ENCODE results near the gene DSN1.
A peak's percentile ranks its signal among the peaks of the same experiment; 100 is the strongest.

The DSN1 gene

DNA sequence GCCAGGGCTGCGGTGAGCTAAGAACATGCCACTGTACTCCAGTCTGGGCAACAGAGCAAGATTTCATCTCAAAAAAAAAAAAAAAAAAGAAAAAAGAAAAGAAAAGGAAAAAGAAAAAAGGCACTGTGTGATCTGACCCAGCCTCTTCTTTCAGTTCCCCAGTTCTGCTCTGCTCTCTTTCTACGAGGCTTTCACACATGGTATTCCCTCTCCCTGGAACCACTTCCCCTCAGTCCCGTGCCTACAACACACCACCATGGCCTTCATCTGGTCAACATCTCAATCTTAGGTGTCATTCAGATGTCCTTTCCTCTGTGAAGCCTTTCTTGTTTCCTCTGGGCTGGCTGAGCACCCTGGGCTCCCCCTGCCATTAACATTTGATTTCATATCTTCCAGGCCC lies 2.3 kb upstream of the DSN1 start:
- no peak overlapping the region for H3K4me3 ChIP-seq (ENCODE audit: low read depth, low read length)
- no peaks in the 10 kb centered on the region; the same call in 1 of the 2 replicates for H3K36me3 ChIP-seq
- no peaks in the 10 kb centered on the region for H3K9me3 ChIP-seq
- no peak for DNase-seq
- no peaks in the 10 kb centered on the region for H3K27me3 ChIP-seq
- TF ChIP-seq, protein P1, sequence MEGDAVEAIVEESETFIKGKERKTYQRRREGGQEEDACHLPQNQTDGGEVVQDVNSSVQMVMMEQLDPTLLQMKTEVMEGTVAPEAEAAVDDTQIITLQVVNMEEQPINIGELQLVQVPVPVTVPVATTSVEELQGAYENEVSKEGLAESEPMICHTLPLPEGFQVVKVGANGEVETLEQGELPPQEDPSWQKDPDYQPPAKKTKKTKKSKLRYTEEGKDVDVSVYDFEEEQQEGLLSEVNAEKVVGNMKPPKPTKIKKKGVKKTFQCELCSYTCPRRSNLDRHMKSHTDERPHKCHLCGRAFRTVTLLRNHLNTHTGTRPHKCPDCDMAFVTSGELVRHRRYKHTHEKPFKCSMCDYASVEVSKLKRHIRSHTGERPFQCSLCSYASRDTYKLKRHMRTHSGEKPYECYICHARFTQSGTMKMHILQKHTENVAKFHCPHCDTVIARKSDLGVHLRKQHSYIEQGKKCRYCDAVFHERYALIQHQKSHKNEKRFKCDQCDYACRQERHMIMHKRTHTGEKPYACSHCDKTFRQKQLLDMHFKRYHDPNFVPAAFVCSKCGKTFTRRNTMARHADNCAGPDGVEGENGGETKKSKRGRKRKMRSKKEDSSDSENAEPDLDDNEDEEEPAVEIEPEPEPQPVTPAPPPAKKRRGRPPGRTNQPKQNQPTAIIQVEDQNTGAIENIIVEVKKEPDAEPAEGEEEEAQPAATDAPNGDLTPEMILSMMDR (IDR thresholded peaks at IDR 0.05; ENCODE audit: low read depth, low read length): no peak
- no peaks in the 10 kb centered on the region for H3K4me1 ChIP-seq

DNA sequence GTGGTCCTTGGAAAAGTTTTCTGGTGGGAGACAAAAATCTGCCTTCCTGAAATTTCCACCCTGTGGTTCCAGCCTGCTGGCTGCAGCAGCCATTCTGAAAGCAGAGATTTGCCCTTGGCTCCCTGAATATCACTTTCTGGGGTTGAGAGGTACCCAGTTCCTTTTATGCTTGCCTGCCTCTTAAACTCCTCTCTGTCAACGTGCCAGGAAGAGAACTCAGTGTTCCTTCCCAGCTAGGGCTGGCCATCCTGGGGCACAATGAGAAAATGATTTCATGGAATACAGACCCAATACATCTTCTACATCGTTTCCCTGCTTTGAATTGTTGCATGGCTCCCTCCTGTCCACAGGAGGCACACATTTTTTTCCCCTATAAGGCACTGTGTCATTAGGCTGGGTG lies 1.6 kb upstream of the DSN1 start:
- no peaks in the 10 kb centered on the region for H3K9me3 ChIP-seq
- no peak for DNase-seq
- TF ChIP-seq, protein P1 (IDR thresholded peaks at IDR 0.05; ENCODE audit: low read depth, low read length): no peak
- no peaks in the 10 kb centered on the region for H3K27me3 ChIP-seq
- no peaks in the 10 kb centered on the region; the same call in 1 of the 2 replicates for H3K36me3 ChIP-seq
- H3K4me3 ChIP-seq (ENCODE audit: low read depth, low read length): no peak overlapping the region
- no peaks in the 10 kb centered on the region for H3K4me1 ChIP-seq

DNA sequence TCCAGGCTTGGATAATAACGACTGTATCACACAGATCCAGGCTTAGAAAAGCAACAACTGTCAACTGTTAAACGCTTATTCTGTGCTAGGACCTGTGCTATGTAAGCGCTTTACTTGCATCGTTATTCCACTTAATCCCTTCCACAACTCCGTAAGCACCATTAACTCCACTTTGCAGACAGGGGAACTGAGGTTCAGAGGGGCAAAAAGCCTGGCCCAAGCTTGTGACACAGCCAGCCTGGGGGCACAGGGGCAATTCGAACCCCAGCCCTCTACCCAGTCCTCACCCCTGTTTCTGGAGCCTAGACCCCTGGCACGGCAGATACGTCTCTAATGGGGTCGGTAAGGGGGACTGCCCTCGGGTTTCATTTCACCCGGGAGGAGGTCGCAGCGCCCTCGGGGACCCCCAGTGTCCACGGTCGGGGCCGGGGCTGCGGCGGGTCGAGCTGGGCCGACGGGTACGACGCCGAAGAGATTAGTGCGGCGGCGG lies 411 bp downstream of the DSN1 start:
- DNase-seq: no peak
- Histone ChIP-seq H3K4me1 (no peaks in the 10 kb centered on the region), H3K27me3 (no peaks in the 10 kb centered on the region), H3K9me3 (no peaks in the 10 kb centered on the region), H3K36me3 (peaks cover 2% of the 10 kb centered on the region), H3K4me3 (ENCODE audit: low read depth, low read length) (peak overlapping the region; percentile 71)
- TF ChIP-seq, protein P1 (IDR thresholded peaks at IDR 0.05; ENCODE audit: low read depth, low read length): no peak

DNA sequence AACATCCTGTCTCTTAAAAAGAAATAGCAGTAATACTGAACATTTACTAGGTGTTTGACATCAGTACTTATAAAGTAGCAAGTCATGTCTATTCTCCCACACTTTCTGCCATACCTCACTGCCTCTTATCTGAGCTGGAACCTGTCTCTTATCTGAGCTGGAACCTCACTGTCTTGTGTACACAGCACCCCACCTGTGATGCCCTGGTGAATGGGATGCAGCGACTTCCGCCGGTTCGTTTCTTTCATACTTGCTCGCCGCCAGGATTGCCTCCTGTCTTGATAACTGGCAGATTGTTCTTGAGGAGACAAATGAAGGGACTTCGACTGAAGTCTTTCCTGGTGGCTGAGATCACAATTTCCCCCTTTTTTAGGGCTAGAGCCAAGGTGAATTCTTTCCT lies 2.9 kb downstream of the DSN1 start:
- Histone ChIP-seq H3K4me1 (no peaks in the 10 kb centered on the region), H3K27me3 (no peaks in the 10 kb centered on the region), H3K4me3 (ENCODE audit: low read depth, low read length) (no peak overlapping the region), H3K36me3 (peaks cover 7% of the 10 kb centered on the region), H3K9me3 (no peaks in the 10 kb centered on the region)
- TF ChIP-seq, protein P1 (IDR thresholded peaks at IDR 0.05; ENCODE audit: low read depth, low read length): no peak
- no peak for DNase-seq

DNA sequence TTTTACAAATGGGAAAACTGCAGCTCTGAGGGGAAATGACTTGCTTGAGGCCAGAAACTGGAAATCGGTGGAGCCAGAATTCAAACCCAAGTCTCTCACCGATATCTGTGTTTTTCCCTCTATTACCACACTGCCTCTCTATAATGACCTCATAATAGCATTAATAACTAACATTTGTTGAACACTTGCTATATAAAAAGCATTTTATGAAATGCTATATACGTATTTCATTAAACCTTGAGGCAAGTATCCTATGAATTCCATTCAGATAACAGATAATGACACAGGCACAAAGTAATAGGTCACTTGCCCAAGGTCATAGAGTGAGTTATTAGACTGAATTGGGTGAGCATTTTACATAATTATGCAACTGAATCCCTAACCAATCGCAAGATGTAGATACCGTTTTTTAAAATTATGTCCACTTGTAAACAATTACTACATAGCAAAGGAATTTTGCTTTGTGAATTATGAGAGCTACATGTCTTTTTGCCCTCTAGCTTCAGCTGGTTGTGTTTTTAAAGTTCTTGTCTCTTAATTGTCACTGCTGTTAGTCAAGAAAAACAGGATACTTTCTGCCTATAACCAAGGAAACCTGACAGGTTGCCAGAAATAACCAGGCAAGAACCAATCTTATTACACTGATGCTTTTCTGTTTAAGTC lies 4.7 kb downstream of the DSN1 start:
- H3K4me3 ChIP-seq (ENCODE audit: low read depth, low read length): no peak overlapping the region
- H3K36me3 ChIP-seq: peaks cover 7% of the 10 kb centered on the region
- TF ChIP-seq, protein P1 (IDR thresholded peaks at IDR 0.05; ENCODE audit: low read depth, low read length): no peak

DNA sequence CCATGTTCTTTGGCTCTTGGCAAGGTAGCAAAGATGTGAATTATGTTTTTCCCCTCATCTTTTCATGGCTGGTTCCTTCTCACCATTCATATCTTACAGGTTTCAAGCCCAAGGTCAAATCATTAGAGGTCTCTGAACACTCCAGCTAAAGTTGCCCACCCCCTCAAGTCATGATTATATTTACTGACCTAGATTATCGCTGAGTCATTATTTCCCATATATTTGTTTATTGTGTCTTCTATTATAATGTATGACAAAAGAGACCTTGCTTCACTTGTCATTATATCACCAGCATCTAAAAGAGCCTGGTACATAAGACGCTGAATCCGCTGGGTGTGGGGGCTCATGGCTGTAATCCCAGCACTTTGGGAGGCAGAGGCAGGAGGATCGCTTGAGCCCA lies 12.4 kb downstream of the DSN1 start:
- Histone ChIP-seq H3K9me3 (no peaks in the 10 kb centered on the region), H3K36me3 (no peaks in the 10 kb centered on the region), H3K27me3 (no peaks in the 10 kb centered on the region), H3K4me1 (no peaks in the 10 kb centered on the region), H3K4me3 (ENCODE audit: low read depth, low read length) (no peak overlapping the region)
- TF ChIP-seq, protein P1 (IDR thresholded peaks at IDR 0.05; ENCODE audit: low read depth, low read length): no peak
- DNase-seq: no peak

More for the DNA sequence above, 4.7 kb downstream of the DSN1 start:
- Histone ChIP-seq H3K4me1 (no peaks in the 10 kb centered on the region), H3K9me3 (no peaks in the 10 kb centered on the region), H3K27me3 (no peaks in the 10 kb centered on the region)
- DNase-seq: no peak

Measured in BE2C (cell line).